T-helper 1 cell treated with Interleukin-12 subunit alpha and Interleukin-12 subunit beta and Interleukin-4 antibody, amounts not matched to agents 30 ng/mL and 1 ng/mL, for 36 hours (primary cell): ENCODE results near the gene CYLC2. TPM values are rescaled to one million over a fixed set of nuclear protein-coding genes. Genes with fewer than 3 reads are reported as not detected.

Source experiments
- intact Hi-C: fragments of 100-400 bp; cut with micrococcal nuclease; formaldehyde crosslinking; loops from one replicate; pipeline ENCODE4 v1.15.1; 2024
- total RNA-seq: library from RNA; stranded (reverse); gene quantifications from 2 replicates; pipeline ENCODE4 v1.2.3, GENCODE V29; 2022

Gene CYLC2, protein sequence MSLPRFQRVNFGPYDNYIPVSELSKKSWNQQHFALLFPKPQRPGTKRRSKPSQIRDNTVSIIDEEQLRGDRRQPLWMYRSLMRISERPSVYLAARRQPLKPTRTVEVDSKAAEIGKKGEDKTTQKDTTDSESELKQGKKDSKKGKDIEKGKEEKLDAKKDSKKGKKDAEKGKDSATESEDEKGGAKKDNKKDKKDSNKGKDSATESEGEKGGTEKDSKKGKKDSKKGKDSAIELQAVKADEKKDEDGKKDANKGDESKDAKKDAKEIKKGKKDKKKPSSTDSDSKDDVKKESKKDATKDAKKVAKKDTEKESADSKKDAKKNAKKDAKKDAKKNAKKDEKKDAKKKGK
- not detected in 2 replicates for total RNA-seq

DNA sequence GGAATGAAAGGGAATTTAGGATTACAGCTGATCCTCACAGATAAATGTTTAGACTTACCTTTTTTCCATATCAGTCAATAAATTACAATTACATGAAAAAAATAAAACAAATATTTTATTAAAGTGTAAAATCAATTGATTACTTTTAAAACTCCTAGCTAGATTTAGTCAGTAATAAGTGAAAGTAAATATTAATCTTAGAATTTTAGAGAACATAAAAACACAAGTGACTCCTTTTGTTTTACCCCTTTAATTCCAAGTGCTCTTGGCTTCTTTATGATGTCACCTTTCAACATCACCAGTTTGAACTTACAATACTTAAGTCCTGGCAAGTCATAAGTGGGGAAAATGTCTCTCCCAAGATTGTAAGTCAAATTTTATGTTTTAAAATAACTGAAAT is at the start of gene CYLC2:
CYLC2 (plus strand) TSS at position 301 of the 400 bp plus-strand sequence; CDS start at position 349, 48 bp downstream.
- intact Hi-C loops = no loop called here

DNA sequence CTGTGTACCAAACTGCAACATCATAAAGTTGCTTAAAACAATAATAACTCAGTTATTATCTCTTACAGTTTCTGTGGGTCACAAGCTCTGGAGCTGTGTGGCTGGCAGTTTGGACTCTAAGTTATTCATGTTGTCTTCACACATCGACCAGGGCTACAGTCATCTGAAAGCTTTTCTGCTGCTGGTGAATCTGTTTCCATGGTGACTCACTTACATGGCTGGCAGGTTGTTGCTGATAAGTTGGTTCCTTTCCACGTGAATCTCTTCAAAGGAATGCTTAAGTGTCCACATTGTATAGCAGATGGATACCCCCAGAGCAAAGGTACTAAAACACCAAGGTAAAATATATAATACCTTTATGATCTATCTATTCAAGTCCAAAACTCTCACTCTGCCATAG is 44.8 kb upstream of the CYLC2 start:
- intact Hi-C loops = no loop called here

DNA sequence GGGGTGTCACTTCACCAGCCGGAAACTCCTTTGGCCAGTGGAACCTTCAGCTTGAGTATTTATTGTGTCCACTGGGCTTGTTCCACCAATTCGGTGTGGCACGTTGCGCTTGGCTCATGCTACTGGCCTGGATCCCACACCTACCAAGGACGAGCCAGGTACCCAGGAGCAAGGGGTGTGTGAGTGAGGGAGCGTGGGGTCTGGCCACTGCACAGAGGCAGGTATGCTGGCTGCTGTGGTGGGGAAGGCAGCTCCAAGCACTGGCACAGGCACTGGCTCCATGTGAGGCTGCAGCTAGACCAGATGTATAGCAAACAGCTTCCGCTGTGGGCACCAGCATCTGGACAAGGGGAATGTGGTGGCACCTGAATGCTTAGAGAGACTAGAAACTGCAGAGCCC is 28.1 kb upstream of the CYLC2 start:
- intact Hi-C loops = no loop called here

DNA sequence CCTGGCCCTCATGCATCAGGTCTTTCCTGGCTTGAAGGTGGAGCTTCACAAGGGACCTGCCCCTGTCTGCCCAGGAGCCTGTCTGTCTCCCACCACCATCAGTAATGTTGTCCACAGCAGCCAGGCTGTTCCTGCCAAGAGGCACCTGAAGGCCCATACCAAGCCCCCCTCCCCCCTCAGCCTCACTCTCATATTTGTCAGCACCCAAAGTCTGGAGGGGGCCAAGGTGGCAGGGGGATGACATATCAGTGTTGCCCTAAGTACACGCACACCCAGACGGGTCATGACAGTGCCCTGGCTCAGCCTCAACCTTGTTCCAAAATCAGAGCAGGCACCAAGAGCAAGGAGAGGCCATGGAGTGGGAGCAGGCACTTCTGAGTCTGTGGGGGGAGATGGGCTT is 27.2 kb upstream of the CYLC2 start:
- intact Hi-C loops = no loop called here

DNA sequence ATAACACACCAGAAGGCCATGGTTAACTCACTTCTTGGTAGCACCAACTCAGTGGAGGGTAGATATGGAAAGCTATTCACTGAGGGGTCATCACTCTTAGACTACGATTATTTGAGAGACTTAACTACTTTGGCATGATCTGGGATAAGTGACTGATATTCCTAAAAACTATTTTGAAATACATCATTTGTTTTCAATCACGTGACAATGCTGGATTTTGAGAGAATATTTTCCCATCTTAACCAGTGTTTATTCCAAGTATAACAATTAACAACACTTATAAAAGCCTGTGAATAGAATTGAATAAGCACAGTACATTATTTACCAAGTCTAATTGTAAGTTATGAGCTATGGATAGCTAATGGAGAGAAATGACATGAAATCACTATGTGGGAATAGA is 22.4 kb upstream of the CYLC2 start:
- intact Hi-C loops = no loop called here

DNA sequence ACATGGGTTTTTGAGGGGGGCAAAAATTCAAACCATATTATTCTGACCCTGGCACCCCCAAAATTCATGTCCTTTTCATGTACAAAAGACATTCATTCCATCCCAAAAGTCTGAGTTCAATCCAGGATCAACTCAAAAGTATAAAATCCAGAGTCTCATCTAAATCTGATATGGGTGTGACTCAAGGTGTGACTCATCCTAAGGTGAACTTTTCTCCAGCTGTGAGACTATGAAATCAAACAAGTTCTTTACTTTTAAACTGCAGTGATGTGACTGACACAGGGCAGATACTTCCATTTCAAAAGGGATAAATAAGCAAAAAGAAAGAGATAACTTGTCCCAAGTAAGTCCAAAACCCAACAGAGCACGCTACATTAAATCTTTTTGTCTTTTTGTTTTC is 20.6 kb upstream of the CYLC2 start:
- intact Hi-C loops = no loop called here

DNA sequence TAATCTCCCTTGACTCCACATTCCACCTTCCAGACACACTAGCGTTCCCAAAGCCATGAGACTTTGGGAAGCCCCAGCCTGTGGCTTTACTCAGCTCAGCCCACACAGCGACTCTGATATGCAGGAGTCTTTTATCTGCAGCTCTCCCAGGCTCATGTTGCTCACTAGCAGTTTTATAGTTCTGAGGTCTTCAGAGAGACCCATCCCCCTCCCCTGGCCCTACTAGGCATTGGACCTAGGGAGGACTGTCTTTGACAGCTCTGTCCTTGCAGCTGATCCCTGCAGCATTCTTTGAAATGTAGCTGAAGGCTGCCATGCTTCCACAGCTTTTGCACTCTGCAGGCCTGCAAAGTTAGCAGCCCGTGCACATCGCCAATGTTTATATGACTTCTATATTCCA is 19.9 kb upstream of the CYLC2 start:
- intact Hi-C loops = no loop called here

DNA sequence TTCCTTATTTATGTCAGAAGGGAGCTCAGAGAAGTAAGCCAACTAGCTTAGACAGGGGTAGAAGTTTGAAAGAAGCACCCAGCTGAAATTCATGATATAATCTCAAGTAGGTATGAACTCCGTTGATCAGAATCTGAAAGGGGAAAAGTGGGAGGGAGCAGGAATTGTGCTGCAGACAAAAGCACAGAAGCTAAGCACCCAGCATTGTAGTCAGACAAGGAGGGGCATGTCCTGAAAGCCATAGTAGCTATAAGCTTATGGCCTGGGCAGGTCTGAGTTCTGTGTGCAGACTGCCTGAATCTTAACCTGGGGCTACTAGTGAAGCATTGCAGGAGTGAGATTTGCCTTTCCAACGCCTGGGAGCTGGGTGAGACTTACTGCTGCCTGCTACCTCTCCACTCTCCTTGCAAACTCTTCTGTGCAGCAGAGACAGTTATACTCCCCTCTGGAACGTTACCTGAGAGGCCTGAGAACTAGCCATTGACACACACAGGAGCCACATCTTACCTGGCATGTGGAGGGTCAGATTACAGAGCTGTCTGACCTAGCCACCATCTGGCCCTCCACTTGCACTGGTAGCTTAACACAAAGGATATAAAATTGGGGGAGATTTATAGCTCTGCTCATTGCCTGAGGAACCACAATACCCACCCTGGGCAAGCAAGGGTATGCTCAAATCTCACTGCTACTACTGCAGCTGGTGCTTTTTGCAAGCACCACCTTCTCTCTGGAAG is 9.8 kb upstream of the CYLC2 start:
- intact Hi-C loops = no loop called here

DNA sequence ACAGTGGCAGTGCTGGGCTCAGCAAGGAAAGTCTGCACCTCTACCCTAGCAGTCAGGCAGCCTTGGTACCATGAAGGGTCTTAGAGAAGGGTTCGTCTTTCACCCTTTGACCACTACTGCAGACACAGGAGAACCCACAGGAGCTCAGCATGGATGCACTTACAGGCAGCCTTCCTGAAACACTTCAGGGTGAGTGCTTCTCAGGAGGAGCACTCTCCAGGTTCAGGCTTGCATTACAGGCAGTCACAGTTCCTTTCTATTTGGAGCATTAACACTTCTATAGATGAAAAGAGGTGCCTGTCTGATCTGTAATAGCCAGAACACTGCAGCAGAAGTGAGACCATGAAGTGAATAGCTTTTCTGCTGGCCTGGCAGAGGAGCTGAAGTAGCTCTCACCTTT is 8.7 kb upstream of the CYLC2 start:
- intact Hi-C loops = no loop called here

DNA sequence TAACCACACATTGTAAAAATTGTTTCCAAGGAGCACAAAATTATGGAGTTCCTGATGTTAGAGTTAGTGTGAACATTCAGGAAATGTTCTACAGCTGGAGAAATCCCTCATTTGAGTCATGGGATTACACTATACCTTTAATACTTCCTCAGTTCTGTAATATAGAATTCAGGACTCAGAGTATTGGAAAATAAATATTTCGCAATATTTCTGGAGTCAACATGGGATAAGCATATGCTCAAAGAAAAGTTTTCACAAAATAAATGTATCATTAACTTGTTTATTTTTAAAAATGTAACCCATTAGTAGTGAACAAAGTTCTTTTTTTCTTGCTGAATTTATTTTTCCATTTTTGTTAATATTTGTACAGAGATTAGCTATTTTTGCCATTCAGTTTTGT is 8.6 kb downstream of the CYLC2 start:
- intact Hi-C loops = loop anchor here (2.0 kb wide), 1 partner anchor 13 kb away; no protein-coding TSS in a partner anchor

DNA sequence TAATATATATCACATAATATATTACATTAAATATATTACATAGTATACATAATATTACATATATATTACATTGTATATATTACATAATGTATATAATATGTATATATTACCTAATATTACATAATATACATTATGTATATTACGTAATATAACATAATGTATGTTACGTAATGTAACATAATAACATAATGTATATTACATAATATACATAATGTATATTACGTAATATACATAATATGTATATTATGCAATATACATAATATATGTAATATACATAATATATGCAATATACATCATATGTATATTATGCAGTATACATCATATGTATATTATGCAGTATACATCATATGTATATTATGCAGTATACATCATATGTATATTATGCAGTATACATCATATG is 19.1 kb downstream of the CYLC2 start:
- intact Hi-C loops = loop anchor here (5.0 to 10.0 kb wide), 2 partner anchors 1482 to 1731 kb away; partner anchors contain the start of genes NIPSNAP3A and RNF20

DNA sequence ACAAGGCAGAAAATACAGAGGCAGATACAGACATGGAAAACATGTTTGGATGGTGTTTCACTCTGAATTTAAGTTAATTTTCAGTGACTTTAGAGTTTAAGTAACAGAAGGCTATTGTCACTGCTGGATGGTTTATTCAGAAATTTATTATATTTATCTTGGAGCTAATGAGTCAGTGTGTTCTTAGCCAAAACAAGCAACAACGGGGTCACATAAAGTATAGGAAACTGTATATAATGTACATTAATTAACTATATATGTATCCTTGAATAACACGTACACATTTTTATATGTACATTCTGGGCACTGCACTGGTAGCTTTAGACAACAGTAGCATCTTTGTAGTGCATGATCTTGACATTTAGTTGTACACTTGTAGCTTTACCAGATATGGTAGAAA is 30.7 kb downstream of the CYLC2 start:
- intact Hi-C loops = no loop called here

DNA sequence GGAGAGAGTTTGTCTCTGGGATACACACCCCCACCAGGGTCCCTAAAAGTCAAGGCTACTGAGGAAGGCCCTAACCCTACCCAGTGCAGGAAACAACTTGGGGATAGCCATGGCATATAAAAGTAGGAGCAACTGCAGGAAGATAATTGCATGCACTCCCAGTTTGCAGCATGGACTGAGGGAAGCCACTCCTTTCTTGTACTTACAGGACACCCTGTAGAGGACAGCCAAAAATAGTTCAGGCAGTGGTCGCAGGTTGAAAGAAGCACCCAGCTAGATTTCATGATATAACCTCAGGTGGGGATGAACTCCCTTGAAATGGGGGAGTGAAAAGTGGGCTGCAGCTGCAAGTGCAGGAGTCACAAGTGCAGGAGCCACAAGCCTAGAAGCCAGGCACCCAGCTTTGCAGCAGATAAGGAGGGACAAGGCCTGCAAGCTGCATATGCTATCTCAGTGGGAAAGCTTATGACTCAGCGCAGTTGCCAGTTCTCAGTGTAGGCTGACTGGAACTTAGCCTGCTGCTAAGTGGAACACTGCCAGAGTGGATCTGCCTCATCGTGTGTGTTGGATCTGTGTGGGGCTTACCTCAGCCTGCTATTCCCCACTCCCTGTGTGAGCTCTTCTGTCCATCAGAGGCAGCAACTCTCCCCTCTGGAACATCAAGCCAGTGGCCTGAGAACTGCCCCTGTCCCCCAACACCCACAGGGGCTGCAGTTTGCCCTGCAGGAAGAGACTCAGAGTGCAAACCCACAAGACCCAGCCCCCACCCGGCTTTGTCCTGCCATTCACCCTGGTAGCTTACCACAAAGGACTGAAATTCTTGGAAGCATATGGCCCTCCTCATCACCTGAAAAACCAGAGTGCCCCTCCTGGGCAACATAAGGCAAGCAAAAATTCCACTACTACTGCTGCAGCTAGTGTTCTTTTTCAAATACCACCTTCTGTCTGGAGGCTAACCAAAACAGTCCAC is 42.7 kb downstream of the CYLC2 start:
- intact Hi-C loops = no loop called here

DNA sequence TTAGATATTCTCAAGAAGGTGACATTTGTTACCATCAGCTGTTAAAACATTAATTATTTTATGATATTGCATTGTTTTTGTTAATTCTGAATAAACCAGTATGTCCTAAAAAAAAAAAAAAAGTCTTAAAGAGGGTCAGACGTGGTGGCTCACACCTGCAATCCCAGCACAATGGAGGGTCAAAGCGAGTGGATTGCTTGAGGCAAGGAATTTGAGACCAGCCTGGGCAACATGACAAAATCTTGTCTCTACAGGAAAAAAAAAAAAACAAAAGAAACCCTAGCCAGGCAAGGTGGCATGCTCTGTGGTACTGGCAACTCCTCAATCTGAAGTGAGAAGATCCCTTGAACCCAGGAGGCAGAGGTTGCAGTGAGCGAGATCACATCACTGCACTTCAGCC is 46.8 kb downstream of the CYLC2 start:
- intact Hi-C loops = no loop called here
